ENCODE results near the gene AOPEP. TPM values are rescaled to one million over a fixed set of nuclear protein-coding genes. Genes with fewer than 3 reads are reported as not detected.
A peak's percentile ranks its signal among the peaks of the same experiment; 100 is the strongest.
"Not testable (repeated sequence)": the region's sequence is repeated elsewhere in the genome, so short reads cannot be mapped to it uniquely, and the experiment has no call there.

Gene AOPEP
- total RNA-seq, 1 donor from 2014 or later = 16.6 TPM

GRCh38 chr9:94846739-94847138 lies 120.2 kb downstream of the AOPEP start:
- H4K20me1 ChIP-seq (ENCODE audit: low read depth) = no peaks in the 10 kb centered on the region
- no peak for TF ChIP-seq CTCF (IDR thresholded peaks at IDR 0.05)
- no peak for TF ChIP-seq EZH2phosphoT487 (IDR thresholded peaks at IDR 0.05)
- no peak for TF ChIP-seq EZH2 (IDR thresholded peaks at IDR 0.05)
- peaks cover 17% of the 10 kb centered on the region for H3K4me1 Mint-ChIP-seq
- no peak overlapping the region for H2AFZ ChIP-seq (replicated peaks)
- no peak overlapping the region for H3K27ac Mint-ChIP-seq
- peaks cover 2% of the 10 kb centered on the region for H3K27me3 Mint-ChIP-seq (ENCODE audit: insufficient read depth, low read depth)
- H3K9me3 Mint-ChIP-seq = peaks cover 4% of the 10 kb centered on the region
- H3K4me1 ChIP-seq = peaks cover 10% of the 10 kb centered on the region
- peaks cover 11% of the 10 kb centered on the region for H3K36me3 Mint-ChIP-seq
- no peak overlapping the region for H3K9ac ChIP-seq
- H3K27ac ChIP-seq = no peak overlapping the region
- DNase-seq (ENCODE audit: low spot score) = no peak
- peaks cover 7% of the 10 kb centered on the region for H3F3A ChIP-seq (ENCODE audit: low read depth)
- no peak overlapping the region for H3K4me3 ChIP-seq
- no peaks in the 10 kb centered on the region for H3K36me3 ChIP-seq
- H3K27me3 ChIP-seq = no peaks in the 10 kb centered on the region
- H3K4me3 Mint-ChIP-seq = no peak overlapping the region
- H3K79me2 ChIP-seq (ENCODE audit: low read depth) = no peaks in the 10 kb centered on the region
- H3K4me2 ChIP-seq = no peak overlapping the region
- H3K9me3 ChIP-seq (ENCODE audit: low read depth) = no peaks in the 10 kb centered on the region

GRCh38 chr9:94847486-94847885 lies 121.0 kb downstream of the AOPEP start:
- H3K4me3 Mint-ChIP-seq = no peak overlapping the region
- no peak overlapping the region for H2AFZ ChIP-seq (replicated peaks)
- no peaks in the 10 kb centered on the region for H3K27me3 ChIP-seq
- H3K9ac ChIP-seq = no peak overlapping the region
- peaks cover 11% of the 10 kb centered on the region for H3K36me3 Mint-ChIP-seq
- no peak for DNase-seq (ENCODE audit: low spot score)
- H3K36me3 ChIP-seq = no peaks in the 10 kb centered on the region
- H3K9me3 ChIP-seq (ENCODE audit: low read depth) = no peaks in the 10 kb centered on the region
- H3F3A ChIP-seq (ENCODE audit: low read depth) = peaks cover 7% of the 10 kb centered on the region
- H4K20me1 ChIP-seq (ENCODE audit: low read depth) = no peaks in the 10 kb centered on the region
- no peak overlapping the region for H3K27ac Mint-ChIP-seq
- peaks cover 4% of the 10 kb centered on the region for H3K9me3 Mint-ChIP-seq
- no peak for TF ChIP-seq EZH2phosphoT487 (IDR thresholded peaks at IDR 0.05)
- TF ChIP-seq EZH2 (IDR thresholded peaks at IDR 0.05) = no peak
- no peak for TF ChIP-seq CTCF (IDR thresholded peaks at IDR 0.05)
- peaks cover 17% of the 10 kb centered on the region for H3K4me1 Mint-ChIP-seq
- H3K27me3 Mint-ChIP-seq (ENCODE audit: insufficient read depth, low read depth) = peaks cover 2% of the 10 kb centered on the region
- no peak overlapping the region for H3K4me2 ChIP-seq
- no peak overlapping the region for H3K27ac ChIP-seq
- H3K4me3 ChIP-seq = no peak overlapping the region
- no peaks in the 10 kb centered on the region for H3K79me2 ChIP-seq (ENCODE audit: low read depth)
- peaks cover 10% of the 10 kb centered on the region for H3K4me1 ChIP-seq

- H4K20me1 ChIP-seq (ENCODE audit: low read depth); H3K27me3 Mint-ChIP-seq (ENCODE audit: insufficient read depth, low read depth); H3K27ac Mint-ChIP-seq; H3K9ac ChIP-seq; H3K79me2 ChIP-seq (ENCODE audit: low read depth); DNase-seq (ENCODE audit: low spot score); H3K4me3 ChIP-seq; H2AFZ ChIP-seq (replicated peaks); H3K36me3 Mint-ChIP-seq; H3K4me1 ChIP-seq; H3K4me2 ChIP-seq; H3K9me3 ChIP-seq (ENCODE audit: low read depth); H3K9me3 Mint-ChIP-seq; H3K27me3 ChIP-seq; H3K36me3 ChIP-seq; H3K27ac ChIP-seq; H3K4me3 Mint-ChIP-seq; H3F3A ChIP-seq (ENCODE audit: low read depth): not testable (repeated sequence)
- peaks cover 11% of the 10 kb centered on the region for H3K4me1 Mint-ChIP-seq
Observed at GRCh38 chr9:94848791-94849190, 122.3 kb downstream of the AOPEP start.

GRCh38 chr9:94850540-94851434 lies 124.3 kb downstream of the AOPEP start:
- H3K27me3 ChIP-seq = no peaks in the 10 kb centered on the region
- H3K4me1 ChIP-seq = no peaks in the 10 kb centered on the region
- Mint-ChIP-seq H3K27me3 (ENCODE audit: insufficient read depth, low read depth) (peaks cover 2% of the 10 kb centered on the region), H3K4me1 (peaks cover 11% of the 10 kb centered on the region), H3K4me3 (no peak overlapping the region), H3K36me3 (peaks cover 2% of the 10 kb centered on the region), H3K9me3 (peaks cover 4% of the 10 kb centered on the region), H3K27ac (peak overlapping the region; percentile 39)
- no peak overlapping the region for H3K9ac ChIP-seq
- TF ChIP-seq CTCF (IDR thresholded peaks at IDR 0.05) = no peak
- H3K9me3 ChIP-seq (ENCODE audit: low read depth) = no peaks in the 10 kb centered on the region
- H3K4me2 ChIP-seq = no peak overlapping the region
- H4K20me1 ChIP-seq (ENCODE audit: low read depth) = no peaks in the 10 kb centered on the region
- H3K36me3 ChIP-seq = no peaks in the 10 kb centered on the region
- H3K79me2 ChIP-seq (ENCODE audit: low read depth) = no peaks in the 10 kb centered on the region
- H3K4me3 ChIP-seq = no peak overlapping the region
- no peaks in the 10 kb centered on the region for H3F3A ChIP-seq (ENCODE audit: low read depth)
- H3K27ac ChIP-seq = no peak overlapping the region
- H2AFZ ChIP-seq (replicated peaks) = no peak overlapping the region
- DNase-seq (ENCODE audit: low spot score) = no peak
